Calu3 (cell line): ENCODE measurements around the gene PPIP5K1. TPM values are rescaled to one million over a fixed set of nuclear protein-coding genes. Genes with fewer than 3 reads are reported as not detected.

Experiments
- BruUV-seq: library from RNA; stranded (reverse); fragments of 400-500 nt; replicated peaks from 2 replicates; lab custom pipeline; 2021; lab: Mats Ljungman, UMichigan
- CTCF ChIA-PET: fragments of 300-600 bp; sonication (Branson Sonifier 250); formaldehyde crosslinking; loops from one replicate; lab custom pipeline; 2022; ENCODE audit warnings: antibody characterized with exemption; lab: Charles Lee
- DNase-seq: peaks from one replicate; pipeline ENCODE4 v3.0.0; 2022
- H3K27ac Mint-ChIP-seq: one replicate; pipeline ENCODE4 v1.8.0; 2022; ENCODE audit warnings: mixed read lengths; ENCODE audit not compliant: unreplicated experiment
- H3K27me3 Mint-ChIP-seq: one replicate; pipeline ENCODE4 v1.8.0; 2022; ENCODE audit warnings: mixed read lengths; ENCODE audit not compliant: unreplicated experiment
- H3K36me3 Mint-ChIP-seq: one replicate; pipeline ENCODE4 v1.8.0; 2022; ENCODE audit warnings: mild to moderate bottlenecking, moderate library complexity, mixed read lengths; ENCODE audit not compliant: insufficient read depth, unreplicated experiment
- H3K4me1 Mint-ChIP-seq: one replicate; pipeline ENCODE4 v1.8.0; 2022; ENCODE audit warnings: mild to moderate bottlenecking, low read depth, mixed read lengths; ENCODE audit not compliant: unreplicated experiment
- H3K4me3 Mint-ChIP-seq: one replicate; pipeline ENCODE4 v1.8.0; 2022; ENCODE audit warnings: mild to moderate bottlenecking, low read depth, moderate library complexity, mixed read lengths; ENCODE audit not compliant: unreplicated experiment
- H3K9me3 Mint-ChIP-seq: one replicate; pipeline ENCODE4 v1.8.0; 2022; ENCODE audit warnings: low read depth, mixed read lengths; ENCODE audit not compliant: unreplicated experiment
- intact Hi-C: fragments of 100-400 bp; cut with micrococcal nuclease; formaldehyde crosslinking; loops from one replicate; pipeline ENCODE4 v1.10.0; 2022; ENCODE audit not compliant: unreplicated experiment
- total RNA-seq: library from RNA; stranded (reverse); gene quantifications from 2 replicates; pipeline ENCODE4 v1.2.3, GENCODE V29; 2022
- TF ChIP-seq, protein P1 (sequence below): fragments of 200-600 bp; IDR thresholded peaks from one replicate; pipeline ENCODE4 v1.8.0; 2022; ENCODE audit warnings: antibody characterized with exemption; ENCODE audit not compliant: unreplicated experiment

Gene PPIP5K1
- total RNA-seq, 1 experiment from 2014 or later: 29.4 TPM

DNA sequence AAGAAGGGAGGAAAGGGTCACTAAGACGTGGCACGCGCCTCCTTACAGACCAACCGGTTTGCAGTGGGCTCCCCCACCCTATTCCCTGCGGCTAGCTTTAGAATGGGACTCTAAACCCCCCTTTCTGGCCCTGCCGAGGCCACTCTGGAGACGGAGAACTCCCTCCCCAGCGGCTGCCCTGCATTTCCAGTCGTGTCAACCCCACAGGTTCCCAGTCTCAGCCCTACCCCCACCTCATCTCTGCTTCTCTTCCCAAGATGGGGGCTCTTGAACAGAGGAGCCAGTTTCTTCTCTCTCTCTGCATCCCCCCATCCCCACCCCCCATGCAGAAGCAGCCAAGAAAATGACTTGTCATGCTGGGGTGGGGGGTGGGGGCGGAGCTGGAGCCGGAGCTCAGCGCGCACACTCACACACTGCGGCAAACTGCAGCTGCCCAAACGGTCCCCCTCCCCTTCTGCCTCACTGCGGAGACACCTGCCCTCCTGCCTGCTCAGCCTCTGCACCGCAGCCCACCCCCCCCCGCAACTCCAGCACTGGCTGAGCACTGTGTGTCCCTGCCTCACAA, 71.7 kb downstream of the PPIP5K1 start:
- no peak overlapping the region for H3K27ac Mint-ChIP-seq
- TF ChIP-seq, protein P1, sequence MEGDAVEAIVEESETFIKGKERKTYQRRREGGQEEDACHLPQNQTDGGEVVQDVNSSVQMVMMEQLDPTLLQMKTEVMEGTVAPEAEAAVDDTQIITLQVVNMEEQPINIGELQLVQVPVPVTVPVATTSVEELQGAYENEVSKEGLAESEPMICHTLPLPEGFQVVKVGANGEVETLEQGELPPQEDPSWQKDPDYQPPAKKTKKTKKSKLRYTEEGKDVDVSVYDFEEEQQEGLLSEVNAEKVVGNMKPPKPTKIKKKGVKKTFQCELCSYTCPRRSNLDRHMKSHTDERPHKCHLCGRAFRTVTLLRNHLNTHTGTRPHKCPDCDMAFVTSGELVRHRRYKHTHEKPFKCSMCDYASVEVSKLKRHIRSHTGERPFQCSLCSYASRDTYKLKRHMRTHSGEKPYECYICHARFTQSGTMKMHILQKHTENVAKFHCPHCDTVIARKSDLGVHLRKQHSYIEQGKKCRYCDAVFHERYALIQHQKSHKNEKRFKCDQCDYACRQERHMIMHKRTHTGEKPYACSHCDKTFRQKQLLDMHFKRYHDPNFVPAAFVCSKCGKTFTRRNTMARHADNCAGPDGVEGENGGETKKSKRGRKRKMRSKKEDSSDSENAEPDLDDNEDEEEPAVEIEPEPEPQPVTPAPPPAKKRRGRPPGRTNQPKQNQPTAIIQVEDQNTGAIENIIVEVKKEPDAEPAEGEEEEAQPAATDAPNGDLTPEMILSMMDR: no peak
- no peaks in the 10 kb centered on the region for H3K36me3 Mint-ChIP-seq
- H3K4me1 Mint-ChIP-seq: no peaks in the 10 kb centered on the region
- H3K4me3 Mint-ChIP-seq: no peak overlapping the region
- intact Hi-C loops: no loop called here
- H3K9me3 Mint-ChIP-seq: no peaks in the 10 kb centered on the region
- peaks cover 65% of the 10 kb centered on the region for H3K27me3 Mint-ChIP-seq
- DNase-seq: no peak
- CTCF ChIA-PET: interaction anchor here (0.7 kb wide), 1 partner anchor 483 kb away, joined by 3 read pairs; no protein-coding TSS in a partner anchor
- no TSS peak for BruUV-seq

DNA sequence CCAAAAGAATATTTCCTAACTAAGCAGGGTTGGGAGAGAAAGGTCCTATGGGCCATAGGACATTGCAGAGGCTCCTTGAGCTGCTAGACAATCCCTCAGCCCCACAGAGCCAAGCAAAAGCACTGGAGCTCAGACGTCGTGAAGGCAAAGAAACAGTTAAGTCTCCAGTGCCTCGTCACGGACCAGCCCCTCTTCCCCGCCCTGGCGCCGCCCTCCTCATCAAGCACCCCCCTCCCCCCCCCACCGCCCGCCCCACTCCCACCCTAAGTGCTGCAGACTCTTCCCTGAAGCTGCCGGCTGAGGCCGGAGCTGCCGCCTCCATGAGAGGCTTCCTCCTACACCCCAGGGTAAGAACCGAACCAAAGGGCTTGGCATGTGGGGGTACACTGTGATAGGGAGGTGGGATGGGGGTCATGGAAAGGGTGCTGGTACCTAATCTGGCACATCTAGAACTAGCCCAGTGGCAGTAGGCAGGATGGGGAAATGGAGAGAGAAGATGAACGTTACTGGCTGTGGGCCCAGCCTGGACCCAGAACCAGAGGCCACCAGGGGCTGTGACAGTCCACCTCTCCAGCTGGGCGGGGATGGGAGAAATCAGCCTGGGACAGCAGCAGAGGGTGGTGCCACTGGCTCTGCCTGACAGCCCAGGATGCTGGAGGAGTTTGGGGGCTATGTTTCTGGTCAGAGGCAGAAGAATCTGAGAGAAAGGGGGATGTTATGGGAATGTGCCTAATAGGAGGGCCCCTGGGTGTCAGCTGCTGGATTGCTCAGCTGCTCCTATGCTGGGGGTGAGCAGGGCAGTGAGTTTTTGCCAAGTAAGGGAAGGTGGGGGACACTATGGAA, 72.4 kb downstream of the PPIP5K1 start, which contains the start of gene MAP1A:
TSS of gene MAP1A (plus strand) at position 255 of the 843 bp plus-strand sequence. CDS start 3,866 bp downstream, outside the sequence.
- H3K4me3 Mint-ChIP-seq: no peak within 1 kb of the TSS
- no peaks in the 10 kb centered on the region for H3K4me1 Mint-ChIP-seq
- TF ChIP-seq, protein P1: no peak
- CTCF ChIA-PET: interaction anchor here (0.7 kb wide), 2 partner anchors 483 to 639 kb away, joined by 3 to 5 read pairs; no protein-coding TSS in a partner anchor
- no TSS peak for BruUV-seq
- no peak for DNase-seq
- intact Hi-C loops: no loop called here
- H3K27ac Mint-ChIP-seq: no peak within 1 kb of the TSS
- peaks cover 64% of the 10 kb centered on the region for H3K27me3 Mint-ChIP-seq
- no peaks in the 10 kb centered on the region for H3K9me3 Mint-ChIP-seq
- no peaks in the 10 kb centered on the region for H3K36me3 Mint-ChIP-seq

DNA sequence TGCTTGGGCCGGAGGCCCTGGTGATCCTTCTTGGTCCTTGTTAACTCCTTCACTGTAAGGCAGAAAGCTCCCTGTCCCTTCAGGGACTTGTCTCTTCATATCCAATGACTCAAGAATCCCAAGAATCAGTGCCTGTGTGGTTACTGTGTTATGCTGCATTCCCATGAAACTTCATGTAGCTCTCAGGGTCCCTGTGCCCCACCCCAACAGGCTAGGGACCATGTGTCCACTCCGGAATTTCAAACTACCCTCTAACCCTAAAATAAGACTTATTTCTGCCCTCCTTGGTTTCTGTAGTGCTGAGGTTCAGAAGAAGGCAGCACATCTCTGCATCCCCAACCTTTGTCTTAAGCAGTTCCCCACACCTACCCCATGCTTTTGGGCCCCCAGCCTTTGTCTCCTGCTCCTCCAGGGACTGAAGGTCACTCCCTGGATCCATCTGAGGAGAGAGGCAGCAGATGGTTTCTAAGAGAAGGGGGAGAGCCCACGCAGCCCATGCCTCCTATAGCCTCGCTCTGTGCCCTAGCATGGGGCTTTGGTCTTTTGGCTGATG, 73.1 kb downstream of the PPIP5K1 start:
- intact Hi-C loops: no loop called here
- Mint-ChIP-seq H3K36me3 (no peaks in the 10 kb centered on the region), H3K9me3 (no peaks in the 10 kb centered on the region), H3K27me3 (peaks cover 64% of the 10 kb centered on the region), H3K27ac (no peak overlapping the region), H3K4me1 (no peaks in the 10 kb centered on the region), H3K4me3 (no peak overlapping the region)
- TF ChIP-seq, protein P1: no peak
- no peak for DNase-seq
- CTCF ChIA-PET: no interaction called here
- BruUV-seq: no TSS peak

DNA sequence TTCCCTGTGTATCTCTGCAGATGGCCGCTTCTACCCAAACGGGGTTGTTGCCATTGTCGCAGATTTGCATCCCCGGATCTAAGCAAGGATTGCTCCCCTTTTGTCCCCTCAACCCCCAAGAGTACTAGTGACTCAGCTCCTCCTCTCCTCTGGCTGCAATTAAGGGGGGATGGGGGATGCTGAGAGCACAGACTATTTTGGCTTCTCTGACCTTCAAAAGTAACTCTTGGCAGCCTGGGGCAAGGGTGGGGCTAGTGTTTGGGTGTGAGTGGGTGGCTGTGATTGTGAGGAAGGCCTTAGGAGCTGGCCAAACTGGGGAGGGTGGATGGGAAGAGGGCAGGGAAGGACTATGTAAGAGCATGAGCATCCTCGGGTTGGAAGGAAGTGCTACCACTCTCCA, 73.8 kb downstream of the PPIP5K1 start:
- no peak overlapping the region for H3K27ac Mint-ChIP-seq
- no peaks in the 10 kb centered on the region for H3K9me3 Mint-ChIP-seq
- DNase-seq: no peak
- H3K4me3 Mint-ChIP-seq: no peak overlapping the region
- intact Hi-C loops: no loop called here
- CTCF ChIA-PET: no interaction called here
- peaks cover 65% of the 10 kb centered on the region for H3K27me3 Mint-ChIP-seq
- peaks cover 5% of the 10 kb centered on the region for H3K36me3 Mint-ChIP-seq
- peaks cover 7% of the 10 kb centered on the region for H3K4me1 Mint-ChIP-seq
- TF ChIP-seq, protein P1: no peak
- no TSS peak for BruUV-seq
